Ecto neural progenitor cell (in vitro differentiated cells): ENCODE results near the gene APC2.
A peak's percentile ranks its signal among the peaks of the same experiment; 100 is the strongest.
"Not testable (repeated sequence)": the region's sequence is repeated elsewhere in the genome, so short reads cannot be mapped to it uniquely, and the experiment has no call there.

Experiments used
- DNase-seq: peaks from one replicate; pipeline ENCODE4 v3.0.0-alpha.2; 2018; ENCODE audit warnings: low spot score

The APC2 gene

GRCh38 chr19:1496714-1497577 is 47.0 kb downstream of the APC2 start:
- DNase-seq: no peak

DNA sequence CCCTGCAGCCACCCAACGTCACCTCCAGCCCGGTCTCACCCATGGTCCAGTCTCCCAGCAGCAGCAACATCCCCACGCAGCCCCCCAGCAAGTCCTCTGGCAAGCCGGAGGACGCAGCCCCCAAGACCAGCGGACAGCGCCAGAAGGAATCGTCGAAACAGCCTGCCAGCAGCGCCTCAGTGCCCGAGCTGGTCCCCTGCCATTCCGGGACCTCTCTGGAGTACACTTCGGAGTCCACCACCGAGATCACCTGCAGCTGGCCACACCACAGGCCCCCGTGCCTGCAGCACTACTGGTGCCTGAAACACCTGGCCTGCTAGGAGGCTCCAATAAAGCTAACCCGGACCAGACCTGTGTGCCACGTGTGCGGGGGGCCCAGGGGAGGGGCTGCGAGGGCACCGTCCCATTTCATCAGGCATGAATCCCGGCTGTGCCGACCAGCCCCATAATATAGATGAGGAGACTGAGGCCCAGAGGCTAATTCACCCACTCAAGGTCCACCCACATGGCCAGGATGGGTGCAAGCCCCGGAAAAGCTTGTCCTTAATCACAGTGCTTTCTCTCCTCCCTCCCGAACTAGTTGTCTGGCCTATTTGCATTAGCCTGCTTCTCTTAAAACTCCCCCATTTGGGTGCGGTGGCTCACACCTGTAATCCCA is 47.8 kb downstream of the APC2 start:
- DNase-seq: no peak

- not testable (repeated sequence) for DNase-seq
Measured at GRCh38 chr19:1499231-1499630, 49.3 kb downstream of the APC2 start.

DNA sequence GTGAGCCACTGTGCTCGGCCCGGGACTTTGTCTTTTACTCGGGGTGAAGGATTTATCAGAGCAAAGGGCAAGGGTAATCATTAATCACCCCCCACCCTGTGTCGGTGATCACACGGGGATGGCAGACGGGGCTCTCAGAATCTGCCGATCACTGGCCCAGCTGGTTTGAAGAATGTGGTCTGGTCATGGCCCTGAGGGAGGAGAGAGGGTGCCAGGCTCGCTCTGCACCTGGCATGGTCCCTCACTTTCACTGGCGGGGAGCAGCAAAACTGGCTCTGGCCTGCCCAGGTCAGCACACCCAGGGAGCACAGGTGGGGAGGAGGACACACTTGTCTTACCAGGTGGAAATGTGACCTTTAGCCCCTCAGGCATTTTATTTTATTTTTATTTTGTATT is 51.3 kb downstream of the APC2 start:
- DNase-seq: no peak

DNA sequence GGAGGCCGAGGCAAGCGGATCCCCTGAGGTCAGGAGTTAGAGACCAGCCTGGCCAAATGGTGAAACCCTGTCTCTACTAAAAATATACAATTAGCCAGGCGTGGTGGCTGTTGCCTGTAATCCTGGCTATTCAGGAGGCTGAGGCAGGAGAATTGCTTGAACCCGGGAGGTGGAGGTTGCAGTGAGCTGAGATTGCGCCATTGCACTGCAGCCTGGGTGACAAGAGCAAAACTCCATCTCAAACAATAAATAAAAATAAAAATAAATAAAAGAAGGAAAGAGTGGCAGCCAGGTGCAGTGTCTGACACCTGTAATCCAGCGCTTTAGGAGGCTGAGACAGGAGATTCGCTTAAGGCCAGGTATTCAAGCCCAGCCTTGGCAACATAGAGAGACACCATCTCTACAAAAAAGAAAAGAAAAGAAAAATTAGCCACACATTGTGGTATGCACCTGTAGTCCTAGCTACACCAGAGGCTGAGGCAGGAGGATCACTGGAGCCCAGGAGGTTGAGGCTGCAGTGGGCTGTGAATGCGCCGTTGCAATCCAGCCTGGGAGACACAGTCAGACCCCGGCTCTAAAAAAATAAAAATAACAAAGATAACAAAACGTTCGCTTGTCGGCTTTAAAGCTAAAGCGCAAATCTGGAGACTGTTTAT is 52.6 kb downstream of the APC2 start:
- no peak for DNase-seq

DNA sequence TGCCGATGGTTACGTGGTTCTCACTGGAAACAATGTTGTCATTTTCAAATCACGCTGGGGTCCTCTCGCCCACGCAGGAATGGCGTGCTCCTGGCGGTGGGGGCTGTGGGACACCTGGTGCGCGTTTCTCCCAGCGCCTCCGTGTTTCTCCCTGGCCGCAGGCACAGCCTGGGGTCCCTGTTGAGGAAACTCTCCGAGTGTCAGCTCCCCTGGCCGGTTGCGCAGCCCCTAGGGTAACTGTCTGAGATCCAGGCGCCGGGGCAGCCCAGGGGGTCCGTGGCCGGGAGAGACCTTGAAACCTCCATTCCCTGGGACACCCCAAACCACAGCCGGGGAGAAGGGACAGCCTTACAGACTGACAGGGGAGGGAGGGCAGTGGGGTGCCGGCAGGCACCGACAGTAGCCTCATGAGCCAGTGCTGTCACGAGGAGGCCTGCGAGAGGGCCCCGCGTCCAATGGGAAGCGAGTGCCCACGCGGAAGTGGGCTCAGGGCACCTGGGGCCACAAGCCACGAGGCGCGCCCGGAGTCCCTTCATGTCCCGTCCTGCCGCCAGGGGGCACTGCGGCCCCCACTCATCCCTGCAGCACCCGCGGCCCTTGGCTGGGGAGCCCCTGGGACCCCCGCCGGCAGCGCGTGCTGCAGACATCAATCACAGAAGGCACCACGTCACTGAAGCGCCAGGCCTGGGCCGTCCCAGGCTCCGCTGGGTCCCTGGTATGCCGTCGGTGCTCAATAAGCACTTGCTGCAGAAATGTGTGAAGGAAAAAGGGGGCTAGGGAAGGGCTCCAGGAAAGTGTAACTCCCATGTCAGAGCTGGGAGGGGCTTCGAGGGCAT is 53.4 kb downstream of the APC2 start:
- peak; percentile 81 for DNase-seq

DNA sequence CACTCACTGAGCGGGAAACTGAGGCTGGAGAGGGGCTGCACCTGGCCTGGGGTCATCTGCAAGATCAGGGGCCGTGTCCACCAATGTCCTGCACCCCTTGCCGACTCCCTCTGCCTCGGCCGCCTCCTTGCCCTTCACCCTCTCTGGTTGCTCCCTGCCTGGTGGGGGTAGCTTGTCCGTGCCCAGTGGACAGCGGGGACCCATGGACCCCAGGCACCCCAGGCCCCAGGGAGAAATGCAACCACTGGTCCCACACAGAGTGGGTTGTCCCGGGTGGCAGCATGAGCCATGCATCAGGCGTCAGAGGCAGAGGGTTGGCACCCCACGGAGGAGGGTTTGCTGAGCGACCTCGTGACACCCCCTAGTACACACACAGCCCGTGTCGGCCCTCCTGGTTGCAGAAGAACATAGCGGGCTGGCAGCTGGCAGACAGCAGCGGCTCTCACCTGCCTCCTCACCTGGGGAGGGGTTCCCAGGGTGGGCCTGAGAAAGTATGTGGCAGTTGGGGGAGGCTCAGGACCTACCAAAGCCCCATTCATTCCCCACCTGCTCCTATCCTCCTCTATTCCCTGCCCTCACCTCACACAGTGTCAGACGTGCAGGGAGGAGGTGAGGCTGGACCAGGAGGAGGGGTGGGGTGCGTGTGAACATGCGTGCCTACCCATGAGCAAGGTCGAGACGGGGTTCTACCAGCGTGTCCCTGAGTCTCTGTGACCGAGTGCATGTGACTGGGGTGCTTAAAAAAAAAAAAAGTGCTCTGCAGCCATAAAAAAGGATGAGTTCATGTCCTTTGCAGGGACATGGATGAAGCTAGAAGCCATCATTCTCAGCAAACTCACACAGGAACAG is 54.2 kb downstream of the APC2 start:
- DNase-seq: no peak

GRCh38 chr19:1505012-1505411 is 55.1 kb downstream of the APC2 start:
- no peak for DNase-seq

GRCh38 chr19:1505991-1506881 is 56.3 kb downstream of the APC2 start:
- no peak for DNase-seq

- DNase-seq: no peak
Measured at GRCh38 chr19:1507192-1507660, 57.3 kb downstream of the APC2 start.

- peak; percentile 97 for DNase-seq
Measured at GRCh38 chr19:1507763-1508506, 58.0 kb downstream of the APC2 start.

GRCh38 chr19:1508507-1508856 is 58.6 kb downstream of the APC2 start:
- no peak for DNase-seq

- no peak for DNase-seq
Measured at GRCh38 chr19:1509602-1510441, 59.9 kb downstream of the APC2 start.

DNA sequence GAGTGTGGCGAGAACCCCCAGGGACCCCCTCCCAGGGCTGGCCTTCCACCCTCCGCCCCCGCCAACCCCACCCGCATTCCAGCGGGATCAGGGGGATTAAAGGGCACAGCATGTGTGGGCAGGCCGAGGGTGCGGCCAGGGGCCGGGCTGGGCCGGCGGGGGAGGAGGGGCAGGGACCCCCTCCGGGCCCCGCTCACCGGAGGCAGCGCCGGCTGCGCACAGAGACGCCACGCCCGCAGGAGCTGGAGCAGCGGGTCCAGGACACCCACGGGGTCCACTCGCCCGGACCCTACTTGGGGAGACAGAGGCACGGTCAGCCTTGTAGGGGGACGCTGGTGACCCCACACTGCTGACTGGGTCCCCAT is 60.5 kb downstream of the APC2 start:
- no peak for DNase-seq

DNA sequence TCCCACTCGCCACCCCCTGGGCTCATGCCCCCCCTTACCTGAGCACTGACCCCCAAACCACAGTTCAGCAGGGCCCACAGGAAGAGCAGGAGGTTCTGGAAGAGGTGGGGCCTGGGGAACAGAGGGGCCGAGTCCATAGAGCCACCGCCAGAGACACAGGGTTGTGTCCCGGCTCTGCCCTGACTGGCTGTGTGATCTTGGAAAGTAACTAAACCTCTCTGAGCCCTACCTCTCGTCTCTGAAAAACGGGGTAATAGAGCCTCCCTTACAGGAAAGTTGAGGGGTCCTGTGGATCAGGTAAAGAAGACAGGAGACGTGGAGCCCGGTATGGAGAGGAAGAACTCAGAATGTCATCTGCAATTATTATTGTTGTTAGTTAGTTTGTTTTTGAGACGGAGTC is 60.9 kb downstream of the APC2 start:
- no peak for DNase-seq

DNA sequence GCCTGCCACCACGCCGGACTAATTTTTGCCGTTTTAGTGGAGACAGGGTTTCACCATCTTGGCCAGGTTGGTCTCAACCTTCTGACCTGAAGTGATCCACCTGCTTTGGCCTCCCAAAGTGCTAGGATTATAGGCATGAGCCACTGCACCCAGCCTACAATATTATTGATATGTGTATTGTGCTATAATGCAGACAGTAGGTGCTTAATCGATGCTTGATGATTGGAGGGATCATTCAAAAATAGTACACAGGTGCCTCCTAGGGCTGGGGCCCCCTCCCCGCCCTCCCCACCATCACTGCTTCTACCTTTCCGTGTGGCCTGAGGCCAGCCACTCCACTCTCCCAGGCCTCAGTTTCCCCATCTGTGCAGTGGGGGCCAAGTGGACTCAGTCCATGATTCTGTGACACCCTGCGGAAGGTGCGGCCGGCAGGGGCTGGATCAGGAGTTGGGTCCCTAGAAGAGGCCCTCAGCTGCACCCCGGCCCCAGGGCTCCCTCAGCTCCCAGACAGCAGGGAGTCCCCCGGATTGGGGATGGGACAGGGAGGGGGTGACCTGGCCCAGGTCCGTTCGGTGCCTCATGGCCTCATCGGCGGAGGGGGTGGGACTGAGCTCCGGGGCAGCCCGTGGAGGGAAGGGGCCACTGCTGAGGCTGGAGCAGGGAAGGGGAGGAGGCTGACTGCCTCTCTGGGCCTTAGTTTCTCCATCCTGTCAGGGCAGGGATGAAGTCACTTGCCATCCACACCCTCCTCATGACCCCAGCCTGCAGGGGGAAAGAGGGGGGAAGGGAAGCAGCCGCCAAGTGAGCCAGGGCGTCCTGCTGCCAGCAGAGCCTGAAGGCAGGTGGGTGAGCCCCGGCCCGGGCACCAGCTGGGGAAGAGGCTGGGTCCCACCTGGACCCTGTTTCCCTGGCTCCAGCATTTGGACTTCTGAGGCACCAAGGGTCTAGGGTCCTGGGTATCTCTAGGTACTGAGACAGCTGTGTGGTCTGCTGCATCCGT is 61.7 kb downstream of the APC2 start:
- DNase-seq: no peak
